Breast epithelium (tissue), 4 donors: ENCODE measurements around the gene MOGAT3. TPM values are rescaled to one million over a fixed set of nuclear protein-coding genes. Genes with fewer than 3 reads are reported as not detected.
A peak's percentile ranks its signal among the peaks of the same experiment; 100 is the strongest.

ENCODE experiments used
- DNase-seq, 2 donors: peaks; one replicate each; pipeline ENCODE4 v3.0.0-alpha.2; 2019; ENCODE audit warnings: low spot score in 2 of 2
- H3K27ac ChIP-seq, 2 donors: fragments of 200-600 bp; sonication (generic) in 1 of 2; one replicate each; pipeline ENCODE4 v1.5.1; 2016 to 2019; ENCODE audit warnings: mild to moderate bottlenecking in 1 of 2
- H3K27me3 ChIP-seq, 2 donors: fragments of 200-600 bp; sonication (generic) in 1 of 2; one replicate each; pipeline versions ENCODE4 v1.5.1 to v1.6.0; 2017 to 2019; ENCODE audit warnings: control low read depth in 1 of 2, mild to moderate bottlenecking in 1 of 2
- H3K36me3 ChIP-seq: fragments of 200-600 bp; one replicate; pipeline ENCODE4 v1.5.1; 2019
- H3K4me1 ChIP-seq, 2 donors: fragments of 200-600 bp; sonication (generic); one replicate each; pipeline ENCODE4 v1.5.1; 2016 to 2019; ENCODE audit warnings: control low read depth in 1 of 2
- H3K4me3 ChIP-seq, 3 donors: fragments of 200-600 bp; sonication (generic); 1 replicate in 2 of 3; 2 replicates in 1 of 3; pipeline ENCODE4 v1.5.1; 2016 to 2019; ENCODE audit warnings: mild to moderate bottlenecking in 3 of 3, moderate library complexity in 2 of 3
- H3K9me3 ChIP-seq, 2 donors: fragments of 200-600 bp; sonication (generic) in 1 of 2; one replicate each; pipeline ENCODE4 v1.5.1; 2016 to 2019; ENCODE audit warnings: control low read depth in 1 of 2
- CTCF ChIP-seq, 3 donors: fragments of 450-650 bp; IDR thresholded peaks; one replicate each; pipeline ENCODE4 v1.5.1; 2016 to 2017; ENCODE audit warnings: antibody characterized with exemption in 3 of 3, mild to moderate bottlenecking in 3 of 3, moderate library complexity in 3 of 3
- POLR2A ChIP-seq: fragments of 450-650 bp; IDR thresholded peaks from one replicate; pipeline ENCODE4 v1.6.1; 2016; ENCODE audit warnings: antibody characterized with exemption, mild to moderate bottlenecking, moderate library complexity
- POLR2AphosphoS5 ChIP-seq, 3 donors: sonication (generic); formaldehyde crosslinking; IDR thresholded peaks; one replicate each; pipeline ENCODE4 v1.6.1; 2017; ENCODE audit warnings: antibody characterized with exemption in 3 of 3
- intact Hi-C: fragments of 100-400 bp; cut with DNase I; formaldehyde crosslinking; loops from one replicate; pipeline ENCODE4 v1.15.1; 2023; ENCODE audit warnings: low total_unique reads
- total RNA-seq, 3 donors: library from RNA; depleted of rRNA; stranded (reverse); fragments of >200 nt; gene quantifications; one replicate each; pipeline ENCODE4 v1.1.0, GENCODE V29; 2016

MOGAT3 gene
- total RNA-seq, 3 donors from 2014 or later, result 2.6 TPM; not detected in 2

- DNase-seq, result no peak
- H3K4me3 ChIP-seq, result peak overlapping the region in 1 of 3 donors; percentile 53
- no peaks in the 10 kb centered on the region for H3K9me3 ChIP-seq
- peaks cover 0 to 9% of the 10 kb centered on the region in 2 donors for H3K4me1 ChIP-seq
- H3K36me3 ChIP-seq, result no peaks in the 10 kb centered on the region
- intact Hi-C loops, result no loop called here
- TF ChIP-seq POLR2AphosphoS5 (IDR thresholded peaks at IDR 0.05) (no peak), CTCF (IDR thresholded peaks at IDR 0.05) (no peak), POLR2A (no peak)
- H3K27me3 ChIP-seq, result peaks cover 26 to 97% of the 10 kb centered on the region in 2 donors
- no peak overlapping the region for H3K27ac ChIP-seq
Observed at GRCh38 chr7:101172005-101172853, 28.6 kb downstream of the MOGAT3 start.

DNA sequence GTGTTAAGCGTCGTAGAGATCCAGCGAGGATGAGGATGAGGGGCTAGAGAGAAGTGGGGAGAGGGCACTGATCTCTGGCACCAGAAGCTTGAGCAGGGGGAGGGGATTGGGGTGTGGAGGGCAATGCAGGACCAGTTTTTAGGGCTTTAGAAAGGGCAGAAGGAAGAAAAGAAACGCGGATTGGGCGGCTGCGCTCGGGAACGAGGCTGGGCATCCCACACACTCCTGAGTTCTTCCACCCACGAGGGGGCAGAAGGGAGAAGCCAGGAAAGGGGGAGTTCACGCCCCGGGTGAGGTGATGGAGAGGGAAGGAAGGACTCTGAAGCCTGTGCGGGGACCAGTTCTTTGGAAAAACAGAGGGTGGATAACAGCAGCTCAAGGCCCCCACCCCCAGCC, 29.4 kb downstream of the MOGAT3 start:
- peaks cover 26 to 97% of the 10 kb centered on the region in 2 donors for H3K27me3 ChIP-seq
- TF ChIP-seq CTCF (IDR thresholded peaks at IDR 0.05) (no peak), POLR2AphosphoS5 (IDR thresholded peaks at IDR 0.05) (no peak), POLR2A (no peak)
- intact Hi-C loops, result no loop called here
- no peaks in the 10 kb centered on the region for H3K9me3 ChIP-seq
- no peaks in the 10 kb centered on the region for H3K36me3 ChIP-seq
- H3K27ac ChIP-seq, result no peak overlapping the region
- no peak overlapping the region for H3K4me3 ChIP-seq
- DNase-seq, result no peak
- peaks cover 0 to 9% of the 10 kb centered on the region in 2 donors for H3K4me1 ChIP-seq

DNA sequence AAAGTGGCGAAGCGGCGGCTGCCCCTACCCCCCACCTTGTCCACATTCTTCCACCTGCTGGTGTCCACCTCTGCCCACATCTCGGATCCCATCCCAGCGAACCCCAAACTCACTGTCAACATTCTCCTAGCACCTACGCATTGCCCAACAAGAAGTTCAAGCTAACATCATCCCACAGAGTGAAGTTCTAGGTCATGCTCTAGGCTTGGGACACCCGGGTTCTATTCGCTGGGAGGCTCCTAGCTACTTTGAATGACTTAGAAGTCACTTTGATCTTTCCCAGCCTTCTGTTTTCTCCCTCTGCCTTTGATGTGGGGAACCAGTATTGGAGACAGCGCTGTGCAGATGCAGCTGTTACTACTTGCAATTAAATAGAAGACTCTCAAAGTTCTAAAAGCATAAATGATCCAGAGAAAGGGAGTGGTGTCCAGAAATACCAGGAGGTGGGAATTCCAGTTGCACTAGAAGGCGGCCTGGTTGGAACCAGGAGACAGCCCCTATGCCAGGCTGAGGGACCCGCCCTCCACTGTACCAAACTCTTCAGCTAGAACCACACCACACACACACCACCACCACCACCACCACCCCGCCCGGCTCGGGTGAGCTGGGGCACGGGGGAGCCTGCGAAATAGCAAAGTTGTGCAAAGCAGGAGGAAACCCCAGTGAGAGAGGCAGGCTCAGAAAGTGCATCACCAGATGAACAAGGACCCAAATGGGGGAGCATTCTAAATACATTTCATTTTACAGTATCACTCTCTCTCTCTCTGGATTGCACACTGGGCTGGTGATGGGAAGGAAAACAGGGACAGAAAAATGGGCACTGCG, 30.0 kb downstream of the MOGAT3 start:
- Histone ChIP-seq H3K4me1 (peaks cover 0 to 9% of the 10 kb centered on the region in 2 donors), H3K36me3 (no peaks in the 10 kb centered on the region), H3K4me3 (no peak overlapping the region), H3K27me3 (peaks cover 31 to 98% of the 10 kb centered on the region in 2 donors), H3K27ac (no peak overlapping the region), H3K9me3 (no peaks in the 10 kb centered on the region)
- TF ChIP-seq POLR2AphosphoS5 (IDR thresholded peaks at IDR 0.05) (no peak), CTCF (IDR thresholded peaks at IDR 0.05) (no peak), POLR2A (no peak)
- intact Hi-C loops, result no loop called here
- no peak for DNase-seq

DNA sequence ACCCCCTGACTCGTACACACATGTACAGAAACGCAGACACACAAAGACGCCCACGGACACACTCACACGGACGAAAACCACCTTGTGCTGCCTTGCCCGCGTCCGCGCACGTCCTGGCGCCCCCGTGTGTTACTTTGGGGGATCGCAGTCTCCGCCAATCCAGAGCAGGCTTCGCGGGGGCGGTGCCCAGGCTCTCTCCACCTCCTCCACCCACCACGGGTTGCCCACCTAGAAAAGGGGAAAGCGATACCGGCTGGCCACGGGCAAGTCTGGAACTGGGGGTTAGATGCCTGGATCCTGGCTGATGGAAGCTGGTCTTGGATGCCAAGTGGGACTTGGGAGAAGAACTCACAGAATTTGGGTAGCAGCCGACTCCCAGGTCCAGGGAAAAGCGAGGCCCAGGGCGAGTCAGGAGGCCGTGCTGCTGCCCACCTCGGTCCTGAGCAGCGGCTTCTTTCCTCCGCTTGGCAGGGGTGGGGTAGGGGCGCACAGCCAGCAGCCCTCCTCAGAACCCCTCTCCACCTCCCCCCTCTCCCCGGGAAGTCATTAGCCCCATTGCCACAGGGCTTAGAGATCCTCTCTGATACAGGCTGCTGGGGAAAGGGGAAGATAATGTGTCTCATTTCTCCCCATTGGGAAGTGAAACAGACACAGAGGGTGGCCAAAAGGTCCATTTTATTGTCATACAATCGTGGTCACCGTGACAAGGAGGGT, 30.8 kb downstream of the MOGAT3 start:
- Histone ChIP-seq H3K36me3 (no peaks in the 10 kb centered on the region), H3K27me3 (peaks cover 31 to 100% of the 10 kb centered on the region in 2 donors), H3K4me1 (peaks cover 0 to 9% of the 10 kb centered on the region in 2 donors), H3K4me3 (no peak overlapping the region), H3K27ac (no peak overlapping the region), H3K9me3 (no peaks in the 10 kb centered on the region)
- TF ChIP-seq POLR2AphosphoS5 (IDR thresholded peaks at IDR 0.05) (no peak), POLR2A (no peak), CTCF (IDR thresholded peaks at IDR 0.05) (peak; percentile 30 to 80 (median 74))
- intact Hi-C loops, result no loop called here
- peak; percentile 23 to 67 for DNase-seq
